PC-9 (cell line): ENCODE results near the gene PTX4. TPM values are rescaled to one million over a fixed set of nuclear protein-coding genes. Genes with fewer than 3 reads are reported as not detected.
"Not testable (repeated sequence)": the region's sequence is repeated elsewhere in the genome, so short reads cannot be mapped to it uniquely, and the experiment has no call there.

Experiments used
- BruUV-seq: library from RNA; stranded (reverse); fragments of 400-500 nt; replicated peaks from 2 replicates; lab custom pipeline; 2021; lab: Mats Ljungman, UMichigan
- CTCF ChIA-PET: fragments of 300-600 bp; sonication (Branson Sonifier 250); formaldehyde crosslinking; loops from one replicate; lab custom pipeline; 2022; ENCODE audit warnings: antibody characterized with exemption; lab: Charles Lee
- POLR2A ChIA-PET: fragments of 300-600 bp; sonication (Branson Sonifier 250); formaldehyde crosslinking; loops from one replicate; lab custom pipeline; 2022; ENCODE audit warnings: antibody characterized with exemption; ENCODE audit not compliant: unreplicated experiment; lab: Charles Lee
- DNase-seq, 2 experiments: peaks; one replicate each; pipeline versions ENCODE4 v3.0.0 to v3.0.0-alpha.2; 2015 to 2022; ENCODE audit warnings: mixed read lengths in 1 of 2
- H2AFZ ChIP-seq: fragments of 200-600 bp; sonication (generic); 2 replicates; pipeline ENCODE4 v1.8.1; 2017; ENCODE audit warnings: antibody characterized with exemption
- H3F3A ChIP-seq: fragments of 200-600 bp; sonication (generic); 2 replicates; pipeline ENCODE4 v1.8.1; 2017; ENCODE audit warnings: antibody characterized with exemption, mild to moderate bottlenecking, low read depth; ENCODE audit not compliant: insufficient read depth
- H3K27ac ChIP-seq: fragments of 200-600 bp; sonication (generic); 2 replicates; pipeline ENCODE4 v1.6.1; 2016; ENCODE audit warnings: mixed run types
- H3K27me3 ChIP-seq: fragments of 200-600 bp; sonication (generic); 2 replicates; pipeline ENCODE4 v1.6.1; 2016; ENCODE audit warnings: low read depth, mixed run types; ENCODE audit not compliant: insufficient read depth
- H3K36me3 ChIP-seq: fragments of 200-600 bp; sonication (generic); 2 replicates; pipeline ENCODE4 v1.6.1; 2016; ENCODE audit warnings: low read depth, mixed run types
- H3K4me1 ChIP-seq: fragments of 200-600 bp; sonication (generic); replicated peaks from 2 replicates; pipeline ENCODE4 v1.6.1; 2016; ENCODE audit warnings: mixed run types; ENCODE audit not compliant: insufficient read depth
- H3K4me2 ChIP-seq: fragments of 200-600 bp; sonication (generic); 2 replicates; pipeline ENCODE4 v1.6.1; 2017; ENCODE audit warnings: mixed run types
- H3K4me3 ChIP-seq: fragments of 200-600 bp; sonication (generic); 2 replicates; pipeline ENCODE4 v1.6.1; 2016; ENCODE audit warnings: mixed run types
- H3K79me2 ChIP-seq: fragments of 200-600 bp; sonication (generic); 2 replicates; pipeline ENCODE4 v1.6.1; 2017; ENCODE audit warnings: low read depth, mixed run types
- H3K9me2 ChIP-seq: fragments of 200-600 bp; sonication (generic); 2 replicates; pipeline ENCODE4 v1.8.1; 2017; ENCODE audit warnings: mild to moderate bottlenecking; ENCODE audit not compliant: insufficient read depth
- H3K9me3 ChIP-seq: fragments of 200-600 bp; sonication (generic); 2 replicates; pipeline ENCODE4 v1.8.1; 2016; ENCODE audit warnings: low read depth; ENCODE audit not compliant: insufficient read depth
- H4K20me1 ChIP-seq: fragments of 200-600 bp; sonication (generic); 2 replicates; pipeline ENCODE4 v1.8.1; 2017; ENCODE audit not compliant: insufficient read depth
- EZH2 ChIP-seq: fragments of 200-600 bp; sonication (generic); IDR thresholded peaks from 2 replicates; pipeline ENCODE4 v1.8.0; 2017; ENCODE audit warnings: antibody characterized with exemption, low read depth
- intact Hi-C: fragments of 100-400 bp; cut with micrococcal nuclease; formaldehyde crosslinking; loops from one replicate; pipeline ENCODE4 v1.10.0; 2022; ENCODE audit not compliant: unreplicated experiment
- total RNA-seq: library from RNA; stranded (reverse); gene quantifications from 2 replicates; pipeline ENCODE4 v1.2.3, GENCODE V29; 2021
- TF ChIP-seq, protein P1 (sequence below): fragments of 200-600 bp; sonication (generic); conservative IDR thresholded peaks from 2 replicates; pipeline ENCODE4 v1.6.1; 2017; ENCODE audit warnings: mixed run types, antibody characterized with exemption, mild to moderate bottlenecking, moderate library complexity

Gene PTX4
- total RNA-seq, 1 experiment from 2014 or later, result 0.39 TPM

DNA sequence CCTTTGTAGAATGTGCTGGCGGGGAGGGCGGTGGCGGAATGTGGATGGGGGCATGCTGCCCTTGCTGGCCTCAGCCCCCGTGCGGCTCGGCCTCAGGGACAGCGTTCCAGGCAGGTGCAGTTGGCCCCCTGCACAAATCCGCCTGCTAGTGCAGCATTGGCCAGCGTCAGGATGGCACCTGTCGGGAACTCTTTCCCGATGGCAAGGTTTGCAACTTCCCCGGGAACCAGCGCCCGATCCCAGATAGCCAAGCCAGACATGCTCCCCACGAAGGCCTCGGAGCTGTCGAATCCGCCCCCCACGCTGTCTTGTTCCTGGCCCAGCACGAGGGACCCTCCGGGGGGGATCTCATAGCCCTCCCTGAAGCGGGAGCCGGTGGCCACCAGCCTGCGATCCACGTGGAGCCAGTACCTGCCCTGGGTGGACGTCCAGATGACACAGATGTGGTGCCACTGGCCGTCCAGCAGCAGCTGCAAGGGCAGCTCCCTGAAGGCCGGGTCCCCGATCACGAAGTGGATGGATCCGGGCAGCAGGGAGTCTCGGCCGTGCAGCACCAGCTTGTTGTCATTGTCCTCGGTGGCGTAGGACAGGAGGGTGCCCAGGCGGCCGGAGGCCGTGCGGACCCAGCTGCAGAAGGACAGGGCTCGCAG lies 2.8 kb downstream of the PTX4 start:
- intact Hi-C loops, result no loop called here
- H3F3A ChIP-seq, result no peaks in the 10 kb centered on the region
- no TSS peak for BruUV-seq
- H3K4me1 ChIP-seq, result peaks cover 5% of the 10 kb centered on the region
- H3K36me3 ChIP-seq, result no peaks in the 10 kb centered on the region
- H3K4me2 ChIP-seq, result no peak overlapping the region
- H3K4me3 ChIP-seq, result no peak overlapping the region
- TF ChIP-seq, protein P1, sequence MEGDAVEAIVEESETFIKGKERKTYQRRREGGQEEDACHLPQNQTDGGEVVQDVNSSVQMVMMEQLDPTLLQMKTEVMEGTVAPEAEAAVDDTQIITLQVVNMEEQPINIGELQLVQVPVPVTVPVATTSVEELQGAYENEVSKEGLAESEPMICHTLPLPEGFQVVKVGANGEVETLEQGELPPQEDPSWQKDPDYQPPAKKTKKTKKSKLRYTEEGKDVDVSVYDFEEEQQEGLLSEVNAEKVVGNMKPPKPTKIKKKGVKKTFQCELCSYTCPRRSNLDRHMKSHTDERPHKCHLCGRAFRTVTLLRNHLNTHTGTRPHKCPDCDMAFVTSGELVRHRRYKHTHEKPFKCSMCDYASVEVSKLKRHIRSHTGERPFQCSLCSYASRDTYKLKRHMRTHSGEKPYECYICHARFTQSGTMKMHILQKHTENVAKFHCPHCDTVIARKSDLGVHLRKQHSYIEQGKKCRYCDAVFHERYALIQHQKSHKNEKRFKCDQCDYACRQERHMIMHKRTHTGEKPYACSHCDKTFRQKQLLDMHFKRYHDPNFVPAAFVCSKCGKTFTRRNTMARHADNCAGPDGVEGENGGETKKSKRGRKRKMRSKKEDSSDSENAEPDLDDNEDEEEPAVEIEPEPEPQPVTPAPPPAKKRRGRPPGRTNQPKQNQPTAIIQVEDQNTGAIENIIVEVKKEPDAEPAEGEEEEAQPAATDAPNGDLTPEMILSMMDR, result no peak
- no peak for TF ChIP-seq EZH2
- H3K27ac ChIP-seq, result no peak overlapping the region
- no peak for DNase-seq
- no peaks in the 10 kb centered on the region for H3K79me2 ChIP-seq
- H3K9me3 ChIP-seq, result no peaks in the 10 kb centered on the region
- H3K9me2 ChIP-seq, result no peaks in the 10 kb centered on the region
- H3K27me3 ChIP-seq, result no peaks in the 10 kb centered on the region
- no peak overlapping the region for H2AFZ ChIP-seq
- ChIA-PET POLR2A (no interaction called here), CTCF (no interaction called here)
- H4K20me1 ChIP-seq, result no peaks in the 10 kb centered on the region

DNA sequence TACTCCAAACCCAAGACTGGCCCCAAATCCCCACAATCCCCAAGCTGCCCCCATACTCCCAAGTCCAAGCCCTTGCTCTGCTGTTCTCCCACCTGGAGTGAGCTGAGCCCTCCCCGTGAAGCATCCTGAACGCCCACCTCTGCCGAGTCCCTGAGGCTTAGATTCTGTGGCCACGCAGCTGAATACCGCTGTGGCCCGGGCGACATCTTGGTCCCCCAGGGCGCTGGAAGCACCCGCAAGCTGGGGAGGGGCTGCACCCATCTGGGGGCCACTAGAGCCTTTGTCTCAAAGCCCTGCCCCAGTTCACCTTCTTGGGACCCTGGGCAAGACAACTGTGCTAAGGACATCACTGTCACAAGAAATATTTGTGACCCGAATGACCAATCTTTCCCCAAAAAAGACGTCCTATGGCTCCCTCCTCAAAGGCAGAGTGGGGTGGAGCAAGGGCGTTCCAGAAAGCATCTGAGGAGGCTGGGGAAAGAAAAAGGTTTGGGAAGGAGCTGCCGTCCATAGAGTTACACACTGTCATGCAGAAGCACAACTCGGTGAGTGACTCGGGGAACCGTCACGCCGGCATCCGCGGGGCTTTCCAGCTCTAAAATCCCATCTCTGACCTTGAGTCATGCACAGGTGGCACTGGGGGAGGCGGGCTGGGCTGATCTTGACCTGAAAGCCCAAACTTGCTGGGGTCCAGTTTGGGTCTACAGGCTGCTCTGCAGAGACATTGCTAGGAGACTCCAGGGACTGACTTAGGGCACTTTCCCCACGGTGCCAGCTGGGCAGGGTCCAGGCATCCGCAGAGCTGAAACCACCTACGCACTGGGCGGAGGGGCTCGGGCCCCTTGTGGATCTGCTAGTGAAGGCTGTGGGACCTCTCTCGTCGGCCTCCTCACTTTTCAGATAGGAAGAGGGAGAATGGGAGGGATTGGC lies 6.6 kb downstream of the PTX4 start:
- no peaks in the 10 kb centered on the region for H3K79me2 ChIP-seq
- H3K27ac ChIP-seq, result peak overlapping the region; percentile 28; the same call in 1 of the 2 replicates
- peak; percentile 34 to 55 for DNase-seq
- no peaks in the 10 kb centered on the region for H3K9me2 ChIP-seq
- no peaks in the 10 kb centered on the region for H3K36me3 ChIP-seq
- H3K4me3 ChIP-seq, result no peak overlapping the region
- peak overlapping the region; percentile 39; the same call in 1 of the 2 replicates for H2AFZ ChIP-seq
- TF ChIP-seq, protein P1, result no peak
- TF ChIP-seq EZH2, result no peak
- intact Hi-C loops, result no loop called here
- no TSS peak for BruUV-seq
- H3K9me3 ChIP-seq, result no peaks in the 10 kb centered on the region
- ChIA-PET CTCF (no interaction called here), POLR2A (no interaction called here)
- peaks cover 5% of the 10 kb centered on the region for H3K4me1 ChIP-seq
- H3F3A ChIP-seq, result no peaks in the 10 kb centered on the region
- H3K4me2 ChIP-seq, result peak overlapping the region; percentile 49
- no peaks in the 10 kb centered on the region for H3K27me3 ChIP-seq
- H4K20me1 ChIP-seq, result no peaks in the 10 kb centered on the region

DNA sequence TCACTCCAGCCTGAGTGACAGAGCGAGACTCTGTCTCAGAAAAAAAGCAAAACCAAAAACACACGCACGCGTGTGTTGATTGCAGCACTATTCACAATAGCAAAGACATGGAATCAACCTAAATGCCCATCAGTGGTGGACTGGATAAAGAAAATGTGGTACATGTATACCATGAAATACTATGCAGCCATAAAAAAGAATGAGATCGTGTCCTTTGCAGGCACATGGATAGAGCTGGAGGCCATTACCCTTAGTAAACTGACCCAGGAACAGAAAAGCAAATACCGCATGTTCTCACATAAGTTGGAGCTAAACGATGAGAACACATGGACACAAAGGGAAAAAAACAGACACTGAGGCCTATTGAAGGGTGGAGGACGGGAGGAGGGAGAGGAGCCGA lies 9.8 kb downstream of the PTX4 start:
- H3K9me2 ChIP-seq, H3K27ac ChIP-seq, CTCF ChIA-PET, H3K27me3 ChIP-seq, BruUV-seq, H4K20me1 ChIP-seq, H3K9me3 ChIP-seq, H3K4me2 ChIP-seq, H3F3A ChIP-seq, H3K36me3 ChIP-seq, H2AFZ ChIP-seq, DNase-seq, H3K4me3 ChIP-seq, H3K79me2 ChIP-seq: not testable (repeated sequence)
- POLR2A ChIA-PET, result interaction anchor here (0.6 kb wide), 1 partner anchor 267 kb away, joined by 4 read pairs; no protein-coding TSS in a partner anchor
- intact Hi-C loops, result loop anchor here (5.0 kb wide), 1 partner anchor 133 kb away; the partner anchor contains the start of genes CRAMP1 and IFT140
- peaks cover 12% of the 10 kb centered on the region for H3K4me1 ChIP-seq
